Subcutaneous abdominal adipose tissue (tissue), 5 donors: ENCODE measurements around the gene MUC5AC.

Experiments used
- H3K27ac ChIP-seq: one replicate; pipeline ENCODE4 v1.7.0; 2013; ENCODE audit warnings: low read depth, mild to moderate bottlenecking, inconsistent platforms, low read length, moderate library complexity
- H3K27me3 ChIP-seq, 5 donors: one replicate each; pipeline ENCODE4 v1.7.0; 2013; ENCODE audit warnings: low read length in 5 of 5, inconsistent platforms in 1 of 5; ENCODE audit not compliant: control insufficient read depth in 5 of 5, insufficient read depth in 4 of 5
- H3K36me3 ChIP-seq, 5 donors: one replicate each; pipeline ENCODE4 v1.7.0; 2013; ENCODE audit warnings: low read length in 5 of 5; ENCODE audit not compliant: control insufficient read depth in 5 of 5, insufficient read depth in 5 of 5
- H3K4me1 ChIP-seq, 5 donors: one replicate each; pipeline ENCODE4 v1.7.0; 2013; ENCODE audit warnings: low read length in 5 of 5, mild to moderate bottlenecking in 3 of 5, moderate library complexity in 1 of 5; ENCODE audit not compliant: control insufficient read depth in 5 of 5, insufficient read depth in 5 of 5
- H3K4me3 ChIP-seq, 5 donors: one replicate each; pipeline ENCODE4 v1.7.0; 2013; ENCODE audit warnings: low read length in 5 of 5, low read depth in 1 of 5
- H3K9ac ChIP-seq, 5 donors: one replicate each; pipeline ENCODE4 v1.7.0; 2013; ENCODE audit warnings: low read length in 5 of 5, mild to moderate bottlenecking in 4 of 5, moderate library complexity in 3 of 5
- H3K9me3 ChIP-seq, 5 donors: one replicate each; pipeline ENCODE4 v1.7.0; 2013; ENCODE audit warnings: low read length in 5 of 5; ENCODE audit not compliant: control insufficient read depth in 5 of 5
- donor health status: healthy.
- donor health status: healthy.
- donor health status: healthy.
- donor health status: healthy.
- donor health status: healthy.

MUC5AC gene

DNA sequence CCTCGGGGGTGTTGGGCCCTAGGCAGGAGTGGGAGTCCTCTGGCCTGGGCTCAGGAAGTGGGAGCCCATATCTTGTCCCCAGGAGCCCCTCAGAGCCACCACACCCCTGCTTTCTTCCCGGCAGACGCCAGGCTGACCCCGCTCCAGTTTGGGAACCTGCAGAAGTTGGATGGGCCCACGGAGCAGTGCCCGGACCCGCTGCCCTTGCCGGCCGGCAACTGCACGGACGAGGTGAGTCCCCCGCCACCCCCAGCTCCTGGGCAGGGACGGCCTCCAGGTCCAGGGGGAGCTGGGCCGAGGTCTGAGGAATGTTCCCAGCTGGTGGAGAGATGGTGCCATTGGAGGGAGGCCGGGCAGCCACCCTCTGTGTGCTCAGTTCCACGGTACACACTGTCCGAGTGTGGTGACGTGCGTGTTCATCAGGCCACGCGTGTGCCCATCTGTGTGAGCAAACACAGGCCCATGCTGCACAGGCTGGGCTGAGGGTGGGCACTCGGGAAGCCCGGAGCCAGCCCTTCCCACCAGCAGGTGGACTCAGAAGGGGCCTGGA, 69.9 kb downstream of the MUC5AC start:
- H3K27me3 ChIP-seq: peaks cover 32 to 63% (median 38%) of the 10 kb centered on the region in 5 donors
- H3K27ac ChIP-seq: no peak overlapping the region
- H3K4me3 ChIP-seq: no peak overlapping the region
- peaks cover 0 to 2% (median 0%) of the 10 kb centered on the region in 5 donors for H3K4me1 ChIP-seq
- H3K9me3 ChIP-seq: no peaks in the 10 kb centered on the region
- no peak overlapping the region for H3K9ac ChIP-seq
- H3K36me3 ChIP-seq: no peaks in the 10 kb centered on the region

DNA sequence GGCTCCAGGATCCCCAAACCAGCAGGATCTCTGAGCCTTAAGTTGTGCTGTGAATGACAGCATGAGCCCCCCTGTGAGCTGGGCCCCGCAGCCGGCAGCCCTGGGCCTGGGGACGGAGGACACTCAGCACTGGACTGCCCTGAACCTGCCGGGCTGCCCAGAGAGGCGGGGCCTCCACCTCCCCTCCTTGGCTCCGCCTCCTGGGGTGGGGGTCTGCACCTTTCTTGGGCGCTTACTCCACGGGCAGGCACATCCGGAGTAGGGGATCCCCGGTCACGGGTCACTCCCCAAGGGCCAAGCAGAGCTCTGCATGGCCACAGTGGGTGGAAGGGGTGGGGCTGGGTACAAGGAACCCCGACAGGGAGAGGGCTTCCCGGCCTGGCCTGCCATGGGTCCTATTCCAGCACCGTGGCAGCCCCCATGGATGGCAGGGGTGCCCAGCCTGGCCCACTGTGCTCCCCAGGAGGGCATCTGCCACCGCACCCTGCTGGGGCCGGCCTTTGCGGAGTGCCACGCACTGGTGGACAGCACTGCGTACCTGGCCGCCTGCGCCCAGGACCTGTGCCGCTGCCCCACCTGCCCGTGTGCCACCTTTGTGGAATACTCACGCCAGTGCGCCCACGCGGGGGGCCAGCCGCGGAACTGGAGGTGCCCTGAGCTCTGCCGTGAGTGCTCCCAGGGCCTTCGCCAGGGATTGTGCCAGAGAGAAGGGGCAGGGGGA, 70.5 kb downstream of the MUC5AC start:
- Histone ChIP-seq H3K4me1 (no peaks in the 10 kb centered on the region), H3K4me3 (no peak overlapping the region), H3K9ac (no peak overlapping the region), H3K9me3 (no peaks in the 10 kb centered on the region), H3K27ac (no peak overlapping the region), H3K36me3 (no peaks in the 10 kb centered on the region), H3K27me3 (peaks cover 31 to 63% (median 37%) of the 10 kb centered on the region in 5 donors)

DNA sequence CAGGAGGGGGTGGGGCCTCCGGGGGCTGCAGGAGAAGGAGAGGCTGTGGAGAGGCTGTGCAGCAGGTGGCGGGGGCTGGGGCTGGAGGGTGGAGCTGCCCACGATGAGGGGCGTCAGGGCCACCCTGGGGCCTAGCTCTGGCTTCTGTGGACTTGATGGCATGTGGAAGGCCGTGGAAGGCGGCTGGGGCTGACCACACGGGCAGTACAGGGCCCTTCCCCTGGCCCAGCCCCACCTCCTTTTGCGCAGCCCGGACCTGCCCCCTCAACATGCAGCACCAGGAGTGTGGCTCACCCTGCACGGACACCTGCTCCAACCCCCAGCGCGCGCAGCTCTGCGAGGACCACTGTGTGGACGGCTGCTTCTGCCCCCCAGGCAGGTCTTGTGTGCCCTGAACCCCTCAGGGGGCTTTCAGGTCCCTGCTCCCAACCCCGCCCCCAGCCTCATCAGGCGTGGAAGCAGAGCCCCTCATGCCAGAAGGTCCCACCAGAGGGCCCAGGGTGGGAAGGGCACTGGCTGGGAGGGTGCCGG, 71.2 kb downstream of the MUC5AC start:
- H3K27me3 ChIP-seq: peaks cover 24 to 58% (median 32%) of the 10 kb centered on the region in 5 donors

DNA sequence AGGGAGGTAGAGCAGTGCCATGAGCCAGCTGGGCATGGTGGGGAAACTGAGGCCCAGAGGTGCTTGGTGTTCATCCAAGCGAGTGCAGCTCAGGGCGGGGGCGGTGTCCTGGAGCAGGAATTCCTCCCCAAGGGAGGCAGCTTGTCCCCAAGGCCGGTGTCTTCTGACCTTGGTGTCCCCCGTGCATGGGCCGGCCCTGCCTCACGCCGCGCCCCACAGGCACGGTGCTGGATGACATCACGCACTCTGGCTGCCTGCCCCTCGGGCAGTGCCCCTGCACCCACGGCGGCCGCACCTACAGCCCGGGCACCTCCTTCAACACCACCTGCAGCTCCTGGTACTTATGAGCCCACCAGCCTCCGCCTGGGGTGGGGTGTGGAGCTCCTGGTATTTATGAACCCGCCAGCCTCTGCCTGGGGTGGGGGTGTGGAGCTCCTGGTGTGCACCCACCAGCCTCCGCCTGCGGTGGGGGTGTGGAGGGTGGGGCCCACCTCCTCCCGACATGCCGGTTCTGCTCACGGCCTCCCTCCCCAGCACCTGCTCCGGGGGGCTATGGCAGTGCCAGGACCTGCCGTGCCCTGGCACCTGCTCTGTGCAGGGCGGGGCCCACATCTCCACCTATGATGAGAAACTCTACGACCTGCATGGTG, 71.8 kb downstream of the MUC5AC start:
- Histone ChIP-seq H3K9me3 (no peaks in the 10 kb centered on the region), H3K27ac (no peak overlapping the region), H3K9ac (no peak overlapping the region), H3K4me3 (no peak overlapping the region), H3K4me1 (no peaks in the 10 kb centered on the region), H3K27me3 (peaks cover 22 to 55% (median 32%) of the 10 kb centered on the region in 5 donors), H3K36me3 (no peaks in the 10 kb centered on the region)

More for the DNA sequence above, 71.2 kb downstream of the MUC5AC start:
- Histone ChIP-seq H3K4me3 (no peak overlapping the region), H3K4me1 (no peaks in the 10 kb centered on the region), H3K9ac (no peak overlapping the region), H3K36me3 (no peaks in the 10 kb centered on the region), H3K9me3 (no peaks in the 10 kb centered on the region), H3K27ac (no peak overlapping the region)

DNA sequence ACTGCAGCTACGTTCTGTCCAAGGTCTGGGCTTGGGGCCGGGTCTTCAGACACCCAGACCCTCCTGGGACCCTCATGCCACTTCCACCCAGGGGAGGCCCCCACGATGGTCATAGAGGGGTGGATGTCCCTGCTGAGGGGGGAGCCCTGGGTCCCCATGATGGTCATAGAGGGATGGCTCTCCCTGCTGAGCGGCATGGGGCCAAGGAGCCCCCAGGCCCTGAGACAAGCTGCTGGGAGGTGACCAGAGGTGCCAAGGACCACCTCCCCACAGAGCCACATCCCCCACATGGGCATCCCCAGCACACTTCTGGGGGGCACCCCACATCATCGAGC, 72.3 kb downstream of the MUC5AC start:
- Histone ChIP-seq H3K36me3 (no peaks in the 10 kb centered on the region), H3K9ac (no peak overlapping the region), H3K4me3 (no peak overlapping the region), H3K27ac (no peak overlapping the region), H3K9me3 (no peaks in the 10 kb centered on the region), H3K27me3 (peaks cover 20 to 51% (median 32%) of the 10 kb centered on the region in 5 donors), H3K4me1 (no peaks in the 10 kb centered on the region)

DNA sequence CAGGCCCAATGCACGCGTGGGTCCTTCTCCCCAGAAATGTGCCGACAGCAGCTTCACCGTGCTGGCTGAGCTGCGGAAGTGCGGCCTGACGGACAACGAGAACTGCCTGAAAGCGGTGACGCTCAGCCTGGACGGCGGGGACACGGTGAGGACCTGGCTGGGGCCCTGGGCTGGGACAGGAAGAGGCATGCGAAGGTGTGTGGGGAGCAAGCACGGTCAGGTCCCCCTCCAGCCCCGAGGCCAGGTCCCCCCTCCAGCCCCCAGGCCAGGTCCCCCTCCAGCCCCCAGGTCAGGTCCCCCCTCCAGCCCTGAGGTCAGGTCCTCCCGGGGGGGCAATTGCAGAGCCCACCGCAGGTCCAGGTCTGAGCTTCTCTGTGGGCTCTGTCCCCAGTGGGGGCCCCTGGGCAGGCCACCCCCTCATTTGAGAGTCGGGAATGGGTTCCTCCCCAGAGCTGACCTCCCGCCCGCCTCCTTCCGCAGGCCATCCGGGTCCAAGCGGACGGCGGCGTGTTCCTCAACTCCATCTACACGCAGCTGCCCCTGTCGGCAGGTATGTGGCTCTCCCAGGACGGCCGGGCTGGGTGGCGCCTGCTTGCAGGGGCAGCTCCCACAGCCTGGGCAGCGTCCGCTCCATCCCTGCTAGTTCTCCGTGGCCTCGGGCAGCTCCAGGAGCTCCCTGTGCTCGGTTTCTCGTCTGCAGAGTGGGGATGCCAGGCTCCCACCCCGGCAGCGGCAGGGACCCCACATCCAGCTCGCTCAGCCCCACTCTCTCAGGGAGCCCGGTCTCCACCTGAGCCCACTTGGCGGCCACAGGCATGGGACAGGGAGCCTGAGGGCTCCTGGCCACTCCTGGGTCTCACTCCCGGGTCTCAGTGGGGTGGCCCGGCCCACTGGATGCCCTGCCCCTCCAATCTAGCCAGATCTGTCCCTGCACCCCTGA, 73.0 kb downstream of the MUC5AC start:
- peaks cover 15 to 45% (median 32%) of the 10 kb centered on the region in 5 donors for H3K27me3 ChIP-seq
- H3K9ac ChIP-seq: no peak overlapping the region
- no peaks in the 10 kb centered on the region for H3K4me1 ChIP-seq
- no peaks in the 10 kb centered on the region for H3K36me3 ChIP-seq
- H3K9me3 ChIP-seq: no peaks in the 10 kb centered on the region
- H3K4me3 ChIP-seq: no peak overlapping the region
- no peak overlapping the region for H3K27ac ChIP-seq

DNA sequence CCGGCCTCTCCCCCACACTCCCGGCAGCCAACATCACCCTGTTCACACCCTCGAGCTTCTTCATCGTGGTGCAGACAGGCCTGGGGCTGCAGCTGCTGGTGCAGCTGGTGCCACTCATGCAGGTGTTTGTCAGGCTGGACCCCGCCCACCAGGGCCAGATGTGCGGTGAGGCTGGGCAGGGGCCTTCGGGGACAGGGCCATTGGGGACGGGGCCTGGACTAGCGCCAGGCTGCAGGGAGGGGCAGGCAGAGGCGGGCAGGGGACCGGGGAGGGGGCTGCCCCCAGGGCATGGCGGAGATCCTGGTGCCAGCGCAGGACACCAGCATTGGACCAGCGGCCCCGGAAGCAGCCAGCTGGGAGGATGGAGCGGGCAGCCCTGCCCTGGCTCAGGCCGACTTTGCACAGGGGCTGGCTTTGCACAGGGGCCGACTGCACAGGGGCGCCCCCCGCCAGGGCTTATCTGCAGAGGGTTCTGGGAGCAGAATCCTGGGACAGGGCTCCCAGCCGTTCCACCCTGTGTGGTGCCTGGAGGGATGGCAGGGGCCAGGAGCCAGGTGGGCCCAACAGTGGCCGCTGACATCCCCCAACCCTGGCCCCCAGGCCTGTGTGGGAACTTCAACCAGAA, 73.8 kb downstream of the MUC5AC start:
- Histone ChIP-seq H3K27me3 (peaks cover 12 to 38% (median 32%) of the 10 kb centered on the region in 5 donors), H3K9me3 (no peaks in the 10 kb centered on the region), H3K4me1 (no peaks in the 10 kb centered on the region), H3K36me3 (no peaks in the 10 kb centered on the region), H3K27ac (no peak overlapping the region), H3K9ac (no peak overlapping the region), H3K4me3 (no peak overlapping the region)

DNA sequence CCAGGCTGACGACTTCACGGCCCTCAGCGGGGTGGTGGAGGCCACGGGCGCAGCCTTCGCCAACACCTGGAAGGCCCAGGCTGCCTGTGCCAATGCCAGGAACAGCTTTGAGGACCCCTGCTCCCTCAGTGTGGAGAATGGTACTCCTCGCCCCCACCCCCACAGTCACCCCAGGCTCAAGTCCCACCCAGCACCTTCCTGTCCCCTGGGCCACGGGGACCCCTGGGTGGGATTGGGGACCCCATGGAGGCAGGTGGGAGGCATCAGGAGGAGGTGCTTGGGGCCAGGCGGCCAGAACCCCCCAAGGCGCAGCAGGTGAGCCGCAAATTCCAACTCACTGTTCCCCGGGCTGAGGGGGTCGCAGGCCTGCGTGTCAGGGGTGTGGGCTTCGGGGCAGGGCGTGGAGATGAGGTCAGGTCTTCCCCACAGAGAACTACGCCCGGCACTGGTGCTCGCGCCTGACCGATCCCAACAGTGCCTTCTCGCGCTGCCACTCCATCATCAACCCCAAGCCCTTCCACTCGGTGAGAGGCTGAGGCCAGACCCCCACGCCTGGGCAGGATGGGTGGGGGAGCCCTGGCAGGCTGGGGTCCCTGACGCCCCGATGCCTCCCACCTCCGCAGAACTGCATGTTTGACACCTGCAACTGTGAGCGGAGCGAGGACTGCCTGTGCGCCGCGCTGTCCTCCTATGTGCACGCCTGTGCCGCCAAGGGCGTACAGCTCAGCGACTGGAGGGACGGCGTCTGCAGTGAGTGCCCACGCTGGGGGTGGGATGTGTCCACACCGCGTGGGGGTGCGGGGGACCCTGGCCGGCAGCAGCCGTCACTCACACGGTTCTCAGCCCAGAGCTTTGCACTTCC, 74.5 kb downstream of the MUC5AC start:
- H3K27ac ChIP-seq: no peak overlapping the region
- no peaks in the 10 kb centered on the region for H3K36me3 ChIP-seq
- H3K9ac ChIP-seq: no peak overlapping the region
- no peak overlapping the region for H3K4me3 ChIP-seq
- H3K27me3 ChIP-seq: peaks cover 11 to 37% (median 31%) of the 10 kb centered on the region in 5 donors
- no peaks in the 10 kb centered on the region for H3K9me3 ChIP-seq
- H3K4me1 ChIP-seq: no peaks in the 10 kb centered on the region

DNA sequence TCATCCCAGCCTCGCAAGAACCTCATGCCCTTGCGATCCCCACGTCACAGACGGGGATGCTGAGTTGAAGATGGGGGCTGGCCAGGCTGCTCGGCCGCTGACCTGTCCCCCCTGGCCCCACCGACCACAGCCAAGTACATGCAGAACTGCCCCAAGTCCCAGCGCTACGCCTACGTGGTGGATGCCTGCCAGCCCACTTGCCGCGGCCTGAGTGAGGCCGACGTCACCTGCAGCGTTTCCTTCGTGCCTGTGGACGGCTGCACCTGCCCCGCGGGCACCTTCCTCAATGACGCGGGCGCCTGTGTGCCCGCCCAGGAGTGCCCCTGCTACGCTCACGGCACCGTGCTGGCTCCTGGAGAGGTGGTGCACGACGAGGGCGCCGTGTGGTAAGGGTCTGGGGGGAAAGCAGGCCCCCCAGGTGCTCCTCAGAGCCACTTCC, 75.1 kb downstream of the MUC5AC start:
- Histone ChIP-seq H3K36me3 (no peaks in the 10 kb centered on the region), H3K9ac (no peak overlapping the region), H3K27ac (no peak overlapping the region), H3K9me3 (no peaks in the 10 kb centered on the region), H3K4me1 (no peaks in the 10 kb centered on the region), H3K27me3 (peaks cover 11 to 33% (median 27%) of the 10 kb centered on the region in 5 donors), H3K4me3 (no peak overlapping the region)
